SU-DHL-6 (cell line): ENCODE data around the gene MYPOP.

Experiments used
- EZH2phosphoT487 ChIP-seq: fragments of 200-600 bp; sonication (generic), shearing (Covaris generic); conservative IDR thresholded peaks from 2 replicates; pipeline ENCODE4 v1.6.1; 2018; ENCODE audit warnings: mild to moderate bottlenecking, antibody characterized with exemption, low read length, moderate library complexity, mixed read lengths
- TF ChIP-seq, protein P1 (sequence below): fragments of 200-600 bp; sonication (generic); IDR thresholded peaks from one replicate; pipeline ENCODE4 v1.5.1; 2017; ENCODE audit warnings: antibody characterized with exemption, mild to moderate bottlenecking, low read length, moderate library complexity; ENCODE audit not compliant: insufficient read depth, poor library complexity, severe bottlenecking

DNA sequence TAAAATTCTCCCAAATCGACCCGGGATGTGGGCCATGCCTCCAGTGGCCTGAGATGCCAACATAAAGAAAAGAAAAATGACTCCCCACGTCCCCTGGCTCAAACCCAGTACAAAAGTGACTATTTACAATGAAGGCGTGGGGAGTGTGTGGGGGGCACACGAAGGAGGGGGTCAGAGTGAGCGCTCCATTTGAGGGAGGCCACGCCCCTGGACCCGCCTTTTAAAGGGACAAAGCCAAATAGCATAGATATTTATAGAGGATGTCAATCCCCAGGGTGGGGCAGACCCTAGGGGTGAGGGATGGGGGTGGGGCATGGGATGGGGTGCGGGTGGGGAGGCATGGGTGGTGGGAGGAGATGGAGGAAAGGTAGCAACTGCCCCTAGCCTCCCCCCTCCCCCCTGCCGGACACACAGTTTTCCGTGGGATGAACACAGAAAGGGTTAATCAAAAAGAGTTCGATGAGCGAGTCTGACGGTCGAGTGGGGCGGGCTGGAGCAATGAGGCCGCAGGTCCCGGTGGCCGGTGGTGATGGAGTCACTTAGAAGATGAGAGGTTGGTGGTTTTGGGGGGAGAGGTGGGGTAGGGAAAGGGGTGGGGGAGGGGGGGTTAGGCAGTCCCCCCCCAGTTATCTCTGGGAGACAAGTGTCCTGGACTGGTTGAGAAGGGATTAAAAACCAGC lies 32.3 kb upstream of the MYPOP start:
- TF ChIP-seq, protein P1, sequence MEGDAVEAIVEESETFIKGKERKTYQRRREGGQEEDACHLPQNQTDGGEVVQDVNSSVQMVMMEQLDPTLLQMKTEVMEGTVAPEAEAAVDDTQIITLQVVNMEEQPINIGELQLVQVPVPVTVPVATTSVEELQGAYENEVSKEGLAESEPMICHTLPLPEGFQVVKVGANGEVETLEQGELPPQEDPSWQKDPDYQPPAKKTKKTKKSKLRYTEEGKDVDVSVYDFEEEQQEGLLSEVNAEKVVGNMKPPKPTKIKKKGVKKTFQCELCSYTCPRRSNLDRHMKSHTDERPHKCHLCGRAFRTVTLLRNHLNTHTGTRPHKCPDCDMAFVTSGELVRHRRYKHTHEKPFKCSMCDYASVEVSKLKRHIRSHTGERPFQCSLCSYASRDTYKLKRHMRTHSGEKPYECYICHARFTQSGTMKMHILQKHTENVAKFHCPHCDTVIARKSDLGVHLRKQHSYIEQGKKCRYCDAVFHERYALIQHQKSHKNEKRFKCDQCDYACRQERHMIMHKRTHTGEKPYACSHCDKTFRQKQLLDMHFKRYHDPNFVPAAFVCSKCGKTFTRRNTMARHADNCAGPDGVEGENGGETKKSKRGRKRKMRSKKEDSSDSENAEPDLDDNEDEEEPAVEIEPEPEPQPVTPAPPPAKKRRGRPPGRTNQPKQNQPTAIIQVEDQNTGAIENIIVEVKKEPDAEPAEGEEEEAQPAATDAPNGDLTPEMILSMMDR, result no peak
- no peak for TF ChIP-seq EZH2phosphoT487
